Transverse colon (tissue), 3 donors: ENCODE measurements around the gene PRKAR1B.

Source experiments
- EP300 ChIP-seq: sonication (generic); formaldehyde crosslinking; IDR thresholded peaks from one replicate; pipeline ENCODE4 v1.6.1; 2017; ENCODE audit warnings: antibody characterized with exemption, low read depth
- TF ChIP-seq, protein P1 (sequence below), 5 experiments: fragments of 200-600 bp in 3 of 5; fragments of 450-650 bp in 2 of 5; sonication (generic) in 3 of 5; IDR thresholded peaks; 1 replicate in 2 of 5; 2 replicates in 3 of 5; pipeline ENCODE4 v1.5.1; 2016 to 2017; ENCODE audit warnings: antibody characterized with exemption in 5 of 5, inconsistent platforms in 3 of 5, mild to moderate bottlenecking in 2 of 5, moderate library complexity in 1 of 5

DNA sequence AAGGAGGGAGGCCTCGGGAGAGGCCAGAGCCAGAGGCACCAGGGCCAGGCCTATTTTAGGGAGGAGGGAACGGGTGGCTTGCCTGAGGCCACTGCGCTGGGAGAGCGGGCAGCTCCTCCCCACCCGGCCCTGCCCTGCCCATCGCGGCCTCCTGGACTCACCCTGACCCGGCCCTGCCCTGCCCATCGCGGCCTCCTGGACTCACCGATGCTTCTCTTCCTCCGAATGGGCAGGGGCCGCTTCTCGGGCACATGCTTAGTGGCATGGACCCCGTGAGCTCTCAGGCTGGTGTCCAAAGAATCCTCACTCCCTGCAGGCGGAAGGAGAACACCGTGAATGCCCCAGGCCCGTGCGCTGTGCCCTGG is 215.0 kb downstream of the PRKAR1B start:
- no peak for TF ChIP-seq EP300
- TF ChIP-seq, protein P1, sequence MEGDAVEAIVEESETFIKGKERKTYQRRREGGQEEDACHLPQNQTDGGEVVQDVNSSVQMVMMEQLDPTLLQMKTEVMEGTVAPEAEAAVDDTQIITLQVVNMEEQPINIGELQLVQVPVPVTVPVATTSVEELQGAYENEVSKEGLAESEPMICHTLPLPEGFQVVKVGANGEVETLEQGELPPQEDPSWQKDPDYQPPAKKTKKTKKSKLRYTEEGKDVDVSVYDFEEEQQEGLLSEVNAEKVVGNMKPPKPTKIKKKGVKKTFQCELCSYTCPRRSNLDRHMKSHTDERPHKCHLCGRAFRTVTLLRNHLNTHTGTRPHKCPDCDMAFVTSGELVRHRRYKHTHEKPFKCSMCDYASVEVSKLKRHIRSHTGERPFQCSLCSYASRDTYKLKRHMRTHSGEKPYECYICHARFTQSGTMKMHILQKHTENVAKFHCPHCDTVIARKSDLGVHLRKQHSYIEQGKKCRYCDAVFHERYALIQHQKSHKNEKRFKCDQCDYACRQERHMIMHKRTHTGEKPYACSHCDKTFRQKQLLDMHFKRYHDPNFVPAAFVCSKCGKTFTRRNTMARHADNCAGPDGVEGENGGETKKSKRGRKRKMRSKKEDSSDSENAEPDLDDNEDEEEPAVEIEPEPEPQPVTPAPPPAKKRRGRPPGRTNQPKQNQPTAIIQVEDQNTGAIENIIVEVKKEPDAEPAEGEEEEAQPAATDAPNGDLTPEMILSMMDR (IDR thresholded peaks at IDR 0.05) = no peak
